ENCODE results near the gene GPA33. TPM values are rescaled to one million over a fixed set of nuclear protein-coding genes. Genes with fewer than 3 reads are reported as not detected.
A peak's percentile ranks its signal among the peaks of the same experiment; 100 is the strongest.

GPA33 gene
- total RNA-seq, 1 donor from 2014 or later: under 0.01 TPM

DNA sequence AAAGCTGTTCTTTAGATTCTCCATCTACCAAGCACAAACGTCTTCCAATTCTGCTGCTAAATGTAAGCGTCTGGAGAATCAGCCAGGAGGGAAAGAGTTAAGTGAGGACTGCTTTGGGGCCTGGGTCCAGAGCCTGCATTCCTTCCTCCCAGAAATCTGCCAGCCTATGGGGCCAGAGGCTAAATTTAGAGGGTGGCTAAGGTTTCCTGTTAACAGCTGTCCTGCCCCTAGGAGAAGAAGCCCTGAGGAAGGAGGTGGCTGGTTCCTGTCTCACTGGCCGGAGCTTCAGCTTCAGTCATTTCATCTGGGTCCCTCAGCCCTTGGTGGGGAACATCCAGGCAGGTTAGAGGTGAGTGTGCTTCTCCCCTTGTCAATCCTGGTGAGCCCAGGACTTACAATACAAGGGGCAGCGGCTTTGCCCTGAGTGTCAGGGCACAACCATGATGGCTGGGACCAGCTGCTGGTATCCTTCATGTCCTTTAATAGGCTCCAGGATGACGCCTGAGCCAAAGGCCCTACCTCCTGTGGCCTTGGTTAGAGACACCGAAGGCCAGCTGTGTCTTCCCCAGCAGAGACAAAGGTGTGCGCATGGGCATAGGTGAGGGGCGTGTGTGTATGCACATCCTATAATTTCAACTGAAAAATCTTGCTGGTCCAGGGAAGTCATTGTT lies 3.8 kb upstream of the GPA33 start, which contains the start of gene STYXL2:
STYXL2 (plus strand) TSS at position 230 of the 671 bp plus-strand sequence. CDS start 775 bp downstream, outside the sequence.
- Histone ChIP-seq H3K4me3 (ENCODE audit: low read length in 3 of 3) (peak within 1 kb of the TSS; percentile 88 to 90 (median 90)), H3K4me1 (ENCODE audit: control insufficient read depth in 3 of 3, insufficient read depth in 3 of 3, low read length in 3 of 3) (peaks cover 18 to 35% (median 27%) of the 10 kb centered on the region in 3 donors), H3K36me3 (ENCODE audit: control insufficient read depth in 3 of 3, insufficient read depth in 3 of 3, low read length in 3 of 3) (peaks cover 6 to 7% (median 7%) of the 10 kb centered on the region in 3 donors), H3K9ac (ENCODE audit: low read depth in 1 of 3, low read length in 3 of 3) (peak within 1 kb of the TSS; percentile 87 to 98 (median 93)), H3K9me3 (ENCODE audit: control insufficient read depth in 3 of 3, low read length in 3 of 3) (no peaks in the 10 kb centered on the region), H3K27ac (ENCODE audit: low read depth, low read length) (peak within 1 kb of the TSS; percentile 98), H3K27me3 (ENCODE audit: control insufficient read depth in 3 of 3, insufficient read depth in 3 of 3, low read length in 3 of 3) (no peaks in the 10 kb centered on the region)

DNA sequence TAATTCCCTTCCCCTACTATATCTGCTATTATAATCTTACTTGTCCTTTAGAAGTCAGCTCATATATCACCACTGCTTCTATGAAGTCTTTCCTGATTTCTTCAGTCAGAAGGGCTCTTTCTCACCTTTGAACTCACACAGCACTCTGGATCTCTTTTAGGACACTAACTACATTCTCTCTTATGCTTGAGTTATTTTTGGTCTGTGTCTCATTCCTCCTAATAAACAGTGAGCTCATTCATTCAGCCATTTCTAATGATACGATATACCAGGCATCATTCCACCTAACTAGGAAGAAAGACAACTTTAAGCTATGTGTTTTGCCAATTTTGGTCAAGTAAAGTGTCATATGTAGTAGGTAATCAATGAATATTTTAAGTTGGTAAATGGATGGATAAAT lies 2.5 kb upstream of the GPA33 start:
- Histone ChIP-seq H3K27ac (ENCODE audit: low read depth, low read length) (peak overlapping the region; percentile 98), H3K36me3 (ENCODE audit: control insufficient read depth in 3 of 3, insufficient read depth in 3 of 3, low read length in 3 of 3) (peaks cover 0 to 7% (median 6%) of the 10 kb centered on the region in 3 donors), H3K27me3 (ENCODE audit: control insufficient read depth in 3 of 3, insufficient read depth in 3 of 3, low read length in 3 of 3) (no peaks in the 10 kb centered on the region), H3K4me1 (ENCODE audit: control insufficient read depth in 3 of 3, insufficient read depth in 3 of 3, low read length in 3 of 3) (peaks cover 18 to 27% (median 27%) of the 10 kb centered on the region in 3 donors), H3K4me3 (ENCODE audit: low read length in 3 of 3) (peak overlapping the region in 1 of 3 donors; percentile 34), H3K9me3 (ENCODE audit: control insufficient read depth in 3 of 3, low read length in 3 of 3) (no peaks in the 10 kb centered on the region), H3K9ac (ENCODE audit: low read depth in 1 of 3, low read length in 3 of 3) (peak overlapping the region; percentile 25 to 93 (median 26))

DNA sequence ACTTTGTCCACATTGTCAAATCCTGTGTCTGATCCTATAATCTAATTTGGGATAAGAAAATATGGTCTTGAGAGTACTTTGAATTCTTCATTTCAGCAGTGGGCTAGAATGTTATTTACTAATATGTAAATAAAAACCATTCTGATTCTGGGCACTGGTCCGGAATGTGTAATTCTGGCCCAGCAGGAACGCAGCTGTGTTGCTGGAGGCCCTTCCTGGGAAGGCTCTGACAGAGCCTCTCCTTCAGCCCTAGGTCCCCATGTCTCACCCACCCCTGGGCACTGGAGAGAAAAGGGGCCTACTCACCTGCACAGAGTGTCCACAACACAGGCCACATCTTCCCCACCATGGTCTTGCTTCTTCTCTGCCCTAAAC lies 251 bp downstream of the GPA33 start:
- Histone ChIP-seq H3K27ac (ENCODE audit: low read depth, low read length) (no peak overlapping the region), H3K36me3 (ENCODE audit: control insufficient read depth in 3 of 3, insufficient read depth in 3 of 3, low read length in 3 of 3) (peaks cover 0 to 7% (median 0%) of the 10 kb centered on the region in 3 donors), H3K27me3 (ENCODE audit: control insufficient read depth in 3 of 3, insufficient read depth in 3 of 3, low read length in 3 of 3) (no peaks in the 10 kb centered on the region), H3K9me3 (ENCODE audit: control insufficient read depth in 3 of 3, low read length in 3 of 3) (no peaks in the 10 kb centered on the region), H3K4me3 (ENCODE audit: low read length in 3 of 3) (no peak overlapping the region), H3K4me1 (ENCODE audit: control insufficient read depth in 3 of 3, insufficient read depth in 3 of 3, low read length in 3 of 3) (peaks cover 26 to 32% (median 32%) of the 10 kb centered on the region in 3 donors), H3K9ac (ENCODE audit: low read depth in 1 of 3, low read length in 3 of 3) (no peak overlapping the region)

DNA sequence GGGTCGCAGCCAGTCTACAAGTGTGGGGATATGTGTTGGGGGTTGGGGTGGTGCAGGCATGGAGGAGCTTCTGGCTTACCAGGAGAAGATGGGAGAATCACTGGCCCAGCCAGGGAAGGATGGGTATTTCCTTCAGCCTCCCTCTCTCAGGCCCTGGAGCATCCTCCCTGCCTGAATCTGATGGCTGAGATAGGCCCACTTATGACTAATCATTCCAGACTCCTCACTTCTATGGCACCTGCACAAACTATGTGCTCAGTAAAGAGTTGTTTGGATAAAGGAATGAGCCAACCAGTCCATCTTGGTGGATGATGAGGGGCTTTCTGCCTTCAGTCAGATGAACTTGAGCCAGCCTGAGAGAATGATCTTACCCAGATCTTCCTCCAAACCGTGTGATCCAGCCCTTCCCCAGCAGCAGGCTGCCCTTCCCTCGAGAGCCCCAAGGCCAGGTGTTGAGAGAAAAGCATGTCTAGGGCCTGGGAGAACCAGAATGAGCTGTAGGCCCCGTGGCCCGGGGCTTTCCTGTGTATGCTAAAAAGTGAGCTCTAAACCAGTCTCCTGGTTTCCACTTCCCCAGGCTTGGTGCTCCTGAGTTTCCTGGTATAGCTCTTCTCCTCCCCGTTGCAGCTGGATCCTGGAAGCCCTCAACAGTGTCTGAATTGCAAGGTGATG lies 1.3 kb downstream of the GPA33 start:
- no peak overlapping the region for H3K27ac ChIP-seq (ENCODE audit: low read depth, low read length)
- no peaks in the 10 kb centered on the region for H3K36me3 ChIP-seq (ENCODE audit: control insufficient read depth in 3 of 3, insufficient read depth in 3 of 3, low read length in 3 of 3)

DNA sequence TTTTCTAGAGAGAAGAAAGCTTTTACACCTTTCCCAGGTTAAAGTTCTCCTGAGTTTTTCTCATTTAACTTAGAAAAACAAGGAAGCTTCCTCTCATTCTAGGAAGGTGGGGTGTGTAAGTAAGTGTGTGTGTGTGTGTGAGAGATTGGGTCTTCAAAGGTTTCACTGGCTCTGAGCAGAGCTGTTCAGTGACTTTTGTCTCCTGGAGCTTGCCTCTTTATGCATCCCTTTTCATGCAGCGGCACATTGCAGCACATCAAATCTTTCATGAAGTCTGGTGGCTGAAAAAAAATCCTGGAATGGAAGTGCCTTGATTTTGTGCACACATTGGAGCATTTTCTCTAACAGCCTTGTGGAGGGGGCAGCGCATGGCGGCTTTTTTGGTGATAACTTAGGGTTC lies 3.4 kb downstream of the GPA33 start:
- H3K4me3 ChIP-seq (ENCODE audit: low read length in 3 of 3): no peak overlapping the region
- H3K4me1 ChIP-seq (ENCODE audit: control insufficient read depth in 3 of 3, insufficient read depth in 3 of 3, low read length in 3 of 3): peaks cover 15 to 34% (median 29%) of the 10 kb centered on the region in 3 donors
- no peaks in the 10 kb centered on the region for H3K9me3 ChIP-seq (ENCODE audit: control insufficient read depth in 3 of 3, low read length in 3 of 3)
- no peaks in the 10 kb centered on the region for H3K36me3 ChIP-seq (ENCODE audit: control insufficient read depth in 3 of 3, insufficient read depth in 3 of 3, low read length in 3 of 3)
- peak overlapping the region in 1 of 3 donors; percentile 26 for H3K9ac ChIP-seq (ENCODE audit: low read depth in 1 of 3, low read length in 3 of 3)
- H3K27ac ChIP-seq (ENCODE audit: low read depth, low read length): peak overlapping the region; percentile 33
- peaks cover 0 to 3% (median 3%) of the 10 kb centered on the region in 3 donors for H3K27me3 ChIP-seq (ENCODE audit: control insufficient read depth in 3 of 3, insufficient read depth in 3 of 3, low read length in 3 of 3)

More for the DNA sequence above, 1.3 kb downstream of the GPA33 start:
- no peak overlapping the region for H3K9ac ChIP-seq (ENCODE audit: low read depth in 1 of 3, low read length in 3 of 3)
- no peak overlapping the region for H3K4me3 ChIP-seq (ENCODE audit: low read length in 3 of 3)
- H3K4me1 ChIP-seq (ENCODE audit: control insufficient read depth in 3 of 3, insufficient read depth in 3 of 3, low read length in 3 of 3): peaks cover 28 to 31% (median 29%) of the 10 kb centered on the region in 3 donors
- H3K9me3 ChIP-seq (ENCODE audit: control insufficient read depth in 3 of 3, low read length in 3 of 3): no peaks in the 10 kb centered on the region
- H3K27me3 ChIP-seq (ENCODE audit: control insufficient read depth in 3 of 3, insufficient read depth in 3 of 3, low read length in 3 of 3): no peaks in the 10 kb centered on the region

DNA sequence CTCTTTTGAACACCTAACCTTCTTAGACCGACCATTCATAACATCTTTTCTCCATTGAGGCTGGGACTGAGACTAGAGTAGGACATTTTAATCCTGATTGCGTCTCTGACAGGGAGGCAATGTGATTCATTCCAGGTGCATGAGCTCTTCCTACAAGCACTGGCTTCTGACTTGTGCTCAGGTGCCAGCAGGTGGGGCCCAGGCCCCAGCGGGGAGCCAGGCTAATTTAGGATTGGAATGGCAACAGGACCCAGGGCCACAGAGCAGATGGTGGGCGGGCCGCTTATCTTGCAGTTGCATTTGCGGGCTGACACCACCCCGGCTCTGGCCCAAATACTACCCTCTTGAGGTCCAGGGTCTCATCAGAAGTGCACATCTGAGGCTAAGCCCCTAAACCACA lies 4.1 kb downstream of the GPA33 start:
- no peaks in the 10 kb centered on the region for H3K9me3 ChIP-seq (ENCODE audit: control insufficient read depth in 3 of 3, low read length in 3 of 3)
- peaks cover 15 to 34% (median 29%) of the 10 kb centered on the region in 3 donors for H3K4me1 ChIP-seq (ENCODE audit: control insufficient read depth in 3 of 3, insufficient read depth in 3 of 3, low read length in 3 of 3)
- H3K9ac ChIP-seq (ENCODE audit: low read depth in 1 of 3, low read length in 3 of 3): no peak overlapping the region
- peak overlapping the region; percentile 33 for H3K27ac ChIP-seq (ENCODE audit: low read depth, low read length)
- no peaks in the 10 kb centered on the region for H3K36me3 ChIP-seq (ENCODE audit: control insufficient read depth in 3 of 3, insufficient read depth in 3 of 3, low read length in 3 of 3)
- no peak overlapping the region for H3K4me3 ChIP-seq (ENCODE audit: low read length in 3 of 3)
- H3K27me3 ChIP-seq (ENCODE audit: control insufficient read depth in 3 of 3, insufficient read depth in 3 of 3, low read length in 3 of 3): peaks cover 0 to 6% (median 3%) of the 10 kb centered on the region in 3 donors

DNA sequence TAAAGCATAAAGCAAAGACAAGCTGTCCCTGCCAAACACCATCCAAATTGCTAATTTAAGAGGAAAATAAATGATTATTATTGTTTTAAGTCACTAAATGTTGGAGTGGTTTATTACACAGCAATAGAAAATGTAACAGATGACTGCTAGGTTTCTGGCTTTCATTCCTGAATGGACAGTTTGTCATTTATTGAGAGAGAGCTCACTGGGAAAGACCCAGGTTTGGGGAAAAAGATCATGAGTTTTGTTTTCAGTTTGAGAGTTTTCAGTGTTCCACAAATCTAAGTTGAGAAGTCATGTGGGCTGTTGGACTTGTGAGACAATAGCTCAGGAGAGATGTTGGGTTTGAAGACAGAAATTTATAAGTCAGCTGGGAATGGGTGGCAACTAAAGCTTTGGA lies 5.4 kb downstream of the GPA33 start:
- Histone ChIP-seq H3K4me1 (ENCODE audit: control insufficient read depth in 3 of 3, insufficient read depth in 3 of 3, low read length in 3 of 3) (peaks cover 11 to 30% (median 29%) of the 10 kb centered on the region in 3 donors), H3K27ac (ENCODE audit: low read depth, low read length) (no peak overlapping the region), H3K9ac (ENCODE audit: low read depth in 1 of 3, low read length in 3 of 3) (no peak overlapping the region), H3K36me3 (ENCODE audit: control insufficient read depth in 3 of 3, insufficient read depth in 3 of 3, low read length in 3 of 3) (no peaks in the 10 kb centered on the region), H3K9me3 (ENCODE audit: control insufficient read depth in 3 of 3, low read length in 3 of 3) (no peaks in the 10 kb centered on the region), H3K4me3 (ENCODE audit: low read length in 3 of 3) (no peak overlapping the region), H3K27me3 (ENCODE audit: control insufficient read depth in 3 of 3, insufficient read depth in 3 of 3, low read length in 3 of 3) (peaks cover 0 to 6% (median 3%) of the 10 kb centered on the region in 3 donors)

DNA sequence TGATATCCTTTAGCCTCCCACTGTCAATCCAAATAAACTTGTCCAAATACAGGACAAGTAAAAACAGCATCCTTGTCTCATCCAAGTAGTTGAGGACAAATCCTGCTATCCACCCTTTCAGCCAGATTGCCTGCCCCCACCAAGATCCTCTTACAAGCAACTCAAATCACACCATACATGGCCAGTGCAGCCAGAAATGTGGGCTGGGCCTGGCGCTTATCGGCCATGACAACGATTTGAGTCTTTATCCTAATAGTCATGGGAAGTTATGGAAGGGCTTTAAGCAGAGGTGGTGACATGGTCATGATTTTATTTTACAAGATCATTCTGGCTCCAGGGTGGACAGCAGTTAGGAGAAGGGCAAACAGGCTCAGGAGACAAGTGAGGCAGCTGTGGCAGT lies 6.3 kb downstream of the GPA33 start:
- peaks cover 0 to 6% (median 3%) of the 10 kb centered on the region in 3 donors for H3K27me3 ChIP-seq (ENCODE audit: control insufficient read depth in 3 of 3, insufficient read depth in 3 of 3, low read length in 3 of 3)
- H3K4me1 ChIP-seq (ENCODE audit: control insufficient read depth in 3 of 3, insufficient read depth in 3 of 3, low read length in 3 of 3): peaks cover 11 to 30% (median 29%) of the 10 kb centered on the region in 3 donors
- H3K4me3 ChIP-seq (ENCODE audit: low read length in 3 of 3): no peak overlapping the region
- H3K9ac ChIP-seq (ENCODE audit: low read depth in 1 of 3, low read length in 3 of 3): peak overlapping the region in 1 of 3 donors; percentile 25
- H3K9me3 ChIP-seq (ENCODE audit: control insufficient read depth in 3 of 3, low read length in 3 of 3): no peaks in the 10 kb centered on the region
- no peaks in the 10 kb centered on the region for H3K36me3 ChIP-seq (ENCODE audit: control insufficient read depth in 3 of 3, insufficient read depth in 3 of 3, low read length in 3 of 3)
- H3K27ac ChIP-seq (ENCODE audit: low read depth, low read length): no peak overlapping the region

DNA sequence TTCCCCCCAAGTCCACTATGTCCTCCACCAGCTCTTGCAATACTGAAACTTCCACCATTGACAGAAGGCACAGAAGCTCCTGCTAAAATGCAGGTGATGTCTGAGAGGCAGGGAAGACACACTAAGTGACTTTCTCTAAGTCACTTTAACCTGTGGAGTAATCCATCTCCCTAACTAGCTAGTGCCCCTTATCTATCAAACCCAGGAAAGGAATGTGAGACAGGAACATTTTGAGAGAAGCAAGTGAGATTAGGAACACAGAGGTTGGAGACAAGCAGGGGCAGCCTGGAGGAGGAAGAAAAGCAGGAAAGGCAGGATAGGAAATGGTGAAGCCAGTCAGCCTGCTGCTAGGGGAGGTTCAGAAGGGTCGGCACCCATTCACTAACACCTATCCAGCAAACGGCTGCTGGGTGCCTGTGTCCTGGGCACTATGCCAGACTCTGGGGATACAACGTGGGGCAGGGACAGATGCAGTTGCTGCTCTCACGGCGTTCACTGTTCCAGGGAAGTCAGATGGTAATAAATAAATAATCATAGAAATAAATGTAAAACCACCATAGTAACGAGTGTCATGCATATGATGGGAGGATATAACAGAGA lies 7.0 kb downstream of the GPA33 start:
- peak overlapping the region in 2 of 3 donors; percentile 9 to 36 for H3K4me3 ChIP-seq (ENCODE audit: low read length in 3 of 3)
- H3K36me3 ChIP-seq (ENCODE audit: control insufficient read depth in 3 of 3, insufficient read depth in 3 of 3, low read length in 3 of 3): no peaks in the 10 kb centered on the region
- H3K27ac ChIP-seq (ENCODE audit: low read depth, low read length): no peak overlapping the region
- no peaks in the 10 kb centered on the region for H3K9me3 ChIP-seq (ENCODE audit: control insufficient read depth in 3 of 3, low read length in 3 of 3)
- peak overlapping the region in 1 of 3 donors; percentile 18 for H3K9ac ChIP-seq (ENCODE audit: low read depth in 1 of 3, low read length in 3 of 3)
- peaks cover 11 to 30% (median 29%) of the 10 kb centered on the region in 3 donors for H3K4me1 ChIP-seq (ENCODE audit: control insufficient read depth in 3 of 3, insufficient read depth in 3 of 3, low read length in 3 of 3)
- H3K27me3 ChIP-seq (ENCODE audit: control insufficient read depth in 3 of 3, insufficient read depth in 3 of 3, low read length in 3 of 3): peaks cover 0 to 6% (median 3%) of the 10 kb centered on the region in 3 donors
